SU-DHL-6 (cell line): ENCODE data around the gene RELCH.

Experiments used
- EZH2phosphoT487 ChIP-seq: fragments of 200-600 bp; sonication (generic), shearing (Covaris generic); conservative IDR thresholded peaks from 2 replicates; pipeline ENCODE4 v1.6.1; 2018; ENCODE audit warnings: mild to moderate bottlenecking, antibody characterized with exemption, low read length, moderate library complexity, mixed read lengths
- TF ChIP-seq, protein P1 (sequence below): fragments of 200-600 bp; sonication (generic); IDR thresholded peaks from one replicate; pipeline ENCODE4 v1.5.1; 2017; ENCODE audit warnings: antibody characterized with exemption, mild to moderate bottlenecking, low read length, moderate library complexity; ENCODE audit not compliant: insufficient read depth, poor library complexity, severe bottlenecking

DNA sequence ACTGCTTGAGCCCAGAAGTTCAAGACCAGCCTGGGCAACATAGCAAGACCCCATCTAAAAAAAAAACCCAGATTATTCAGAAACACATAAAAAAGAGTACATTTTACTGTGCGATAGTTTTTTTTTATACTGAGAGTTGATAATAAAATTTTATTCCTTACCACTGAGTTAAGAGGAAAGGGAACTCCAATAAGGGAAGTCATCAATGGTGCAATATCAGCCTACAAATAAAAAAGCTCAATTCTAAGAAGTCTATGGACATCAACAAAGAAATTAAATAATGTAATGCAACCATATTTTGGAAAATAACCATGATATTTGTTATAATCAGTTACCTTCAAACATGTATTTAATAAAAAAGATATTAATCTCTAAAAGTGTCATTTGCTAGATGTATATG, 46.8 kb upstream of the RELCH start:
- TF ChIP-seq, protein P1, sequence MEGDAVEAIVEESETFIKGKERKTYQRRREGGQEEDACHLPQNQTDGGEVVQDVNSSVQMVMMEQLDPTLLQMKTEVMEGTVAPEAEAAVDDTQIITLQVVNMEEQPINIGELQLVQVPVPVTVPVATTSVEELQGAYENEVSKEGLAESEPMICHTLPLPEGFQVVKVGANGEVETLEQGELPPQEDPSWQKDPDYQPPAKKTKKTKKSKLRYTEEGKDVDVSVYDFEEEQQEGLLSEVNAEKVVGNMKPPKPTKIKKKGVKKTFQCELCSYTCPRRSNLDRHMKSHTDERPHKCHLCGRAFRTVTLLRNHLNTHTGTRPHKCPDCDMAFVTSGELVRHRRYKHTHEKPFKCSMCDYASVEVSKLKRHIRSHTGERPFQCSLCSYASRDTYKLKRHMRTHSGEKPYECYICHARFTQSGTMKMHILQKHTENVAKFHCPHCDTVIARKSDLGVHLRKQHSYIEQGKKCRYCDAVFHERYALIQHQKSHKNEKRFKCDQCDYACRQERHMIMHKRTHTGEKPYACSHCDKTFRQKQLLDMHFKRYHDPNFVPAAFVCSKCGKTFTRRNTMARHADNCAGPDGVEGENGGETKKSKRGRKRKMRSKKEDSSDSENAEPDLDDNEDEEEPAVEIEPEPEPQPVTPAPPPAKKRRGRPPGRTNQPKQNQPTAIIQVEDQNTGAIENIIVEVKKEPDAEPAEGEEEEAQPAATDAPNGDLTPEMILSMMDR, result no peak
- no peak for TF ChIP-seq EZH2phosphoT487
